ENCODE data around the gene SLC22A16. TPM values are rescaled to one million over a fixed set of nuclear protein-coding genes. Genes with fewer than 3 reads are reported as not detected.
"Not testable (repeated sequence)": the region's sequence is repeated elsewhere in the genome, so short reads cannot be mapped to it uniquely, and the experiment has no call there.

The SLC22A16 gene
- total RNA-seq, 1 donor from 2014 or later: not detected

- H3K4me1 Mint-ChIP-seq: no peaks in the 10 kb centered on the region
- TF ChIP-seq CTCF (IDR thresholded peaks at IDR 0.05; ENCODE audit: unreplicated experiment): no peak
- peaks cover 41% of the 10 kb centered on the region for H3K9me3 Mint-ChIP-seq
- no peaks in the 10 kb centered on the region for H3K27me3 Mint-ChIP-seq (ENCODE audit: low read depth)
- DNase-seq (ENCODE audit: low spot score in 2 of 2, unreplicated experiment in 2 of 2): no peak
- H3K4me3 Mint-ChIP-seq: no peak overlapping the region
- H3K36me3 Mint-ChIP-seq: peaks cover 2% of the 10 kb centered on the region
- no peak overlapping the region for H3K27ac Mint-ChIP-seq
Measured at GRCh38 chr6:110458476-110458875, 17.9 kb downstream of the SLC22A16 start.

DNA sequence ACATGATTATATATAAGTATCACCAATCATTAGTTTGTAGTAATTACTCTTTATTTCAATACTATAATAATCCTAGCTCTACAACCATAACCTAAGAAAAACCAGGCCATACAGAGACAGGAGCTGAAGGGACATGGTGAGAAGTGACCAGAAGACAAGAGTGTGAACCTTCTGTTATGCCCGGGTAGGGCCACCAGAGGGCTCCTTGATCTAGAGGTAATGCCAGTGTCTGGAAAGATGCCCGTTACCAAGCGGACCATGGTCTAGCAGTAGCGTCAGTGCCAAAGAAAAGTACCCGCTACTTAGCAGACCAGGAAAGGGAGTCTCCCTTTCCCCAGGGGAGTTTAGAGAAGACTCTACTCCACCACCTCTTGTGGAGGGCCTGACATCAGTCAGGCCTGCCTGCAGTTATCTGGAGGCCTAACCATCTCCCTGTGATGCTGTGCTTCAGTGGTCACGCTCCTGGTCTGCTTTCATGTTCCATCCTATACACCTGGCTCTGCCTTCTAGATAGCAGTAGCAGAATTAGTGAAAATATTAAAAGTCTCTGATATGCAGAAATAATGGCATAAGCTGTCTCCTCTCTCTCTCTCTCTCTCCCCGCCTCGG is 18.7 kb downstream of the SLC22A16 start:
- not testable (repeated sequence) for H3K27me3 Mint-ChIP-seq (ENCODE audit: low read depth); H3K27ac Mint-ChIP-seq; H3K4me1 Mint-ChIP-seq; H3K36me3 Mint-ChIP-seq; DNase-seq (ENCODE audit: low spot score in 2 of 2, unreplicated experiment in 2 of 2); H3K4me3 Mint-ChIP-seq
- H3K9me3 Mint-ChIP-seq: peaks cover 34% of the 10 kb centered on the region

GRCh38 chr6:110456694-110457093 is 19.7 kb downstream of the SLC22A16 start:
- TF ChIP-seq CTCF (IDR thresholded peaks at IDR 0.05; ENCODE audit: unreplicated experiment): no peak
- H3K4me1 Mint-ChIP-seq: no peaks in the 10 kb centered on the region
- H3K27me3 Mint-ChIP-seq (ENCODE audit: low read depth): no peaks in the 10 kb centered on the region
- H3K36me3 Mint-ChIP-seq: peaks cover under 1% of the 10 kb centered on the region
- no peak overlapping the region for H3K27ac Mint-ChIP-seq
- no peak for DNase-seq (ENCODE audit: low spot score in 2 of 2, unreplicated experiment in 2 of 2)
- no peak overlapping the region for H3K4me3 Mint-ChIP-seq
- peaks cover 27% of the 10 kb centered on the region for H3K9me3 Mint-ChIP-seq

GRCh38 chr6:110449541-110449895 is 26.9 kb downstream of the SLC22A16 start:
- Mint-ChIP-seq H3K27ac (no peak overlapping the region), H3K36me3 (no peaks in the 10 kb centered on the region), H3K4me3 (no peak overlapping the region), H3K27me3 (ENCODE audit: low read depth) (no peaks in the 10 kb centered on the region), H3K4me1 (no peaks in the 10 kb centered on the region), H3K9me3 (peaks cover 4% of the 10 kb centered on the region)
- DNase-seq (ENCODE audit: low spot score in 2 of 2, unreplicated experiment in 2 of 2): no peak
- no peak for TF ChIP-seq CTCF (IDR thresholded peaks at IDR 0.05; ENCODE audit: unreplicated experiment)

DNA sequence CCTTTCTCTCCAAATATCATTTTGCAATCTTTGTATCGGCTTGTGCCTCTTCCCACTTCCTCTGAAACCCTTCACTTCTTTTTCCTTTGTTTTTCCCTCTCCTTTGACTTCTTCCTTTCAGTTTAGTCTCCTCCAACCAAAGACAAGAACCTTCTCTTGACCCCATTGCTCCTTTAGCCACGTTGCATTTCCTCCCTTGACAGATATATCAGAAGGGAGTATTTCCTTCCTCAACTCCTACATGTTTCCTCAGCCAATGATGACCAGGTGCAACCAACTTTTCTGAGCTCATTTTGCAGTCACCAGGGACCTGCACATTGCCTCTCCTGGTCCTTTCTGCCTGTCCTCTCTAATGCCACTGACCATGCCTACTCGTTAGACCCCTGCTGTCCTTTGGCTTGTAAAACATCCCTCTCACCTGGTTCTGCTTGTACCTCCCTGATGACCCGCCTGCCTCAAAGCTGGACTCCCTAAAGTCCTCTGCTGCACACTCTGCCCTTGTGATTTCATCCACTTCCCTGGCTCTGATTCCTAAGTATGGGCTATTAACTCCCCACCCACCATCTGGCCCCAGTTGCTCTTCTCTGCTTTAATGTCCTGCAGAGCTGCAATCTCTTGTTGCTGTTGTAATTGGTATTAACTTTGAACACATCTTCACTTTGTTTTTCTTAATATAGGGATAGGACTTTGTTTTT is 27.4 kb downstream of the SLC22A16 start:
- Mint-ChIP-seq H3K4me1 (no peaks in the 10 kb centered on the region), H3K27me3 (ENCODE audit: low read depth) (no peaks in the 10 kb centered on the region), H3K36me3 (no peaks in the 10 kb centered on the region), H3K4me3 (no peak overlapping the region), H3K9me3 (peaks cover 4% of the 10 kb centered on the region), H3K27ac (no peak overlapping the region)
- TF ChIP-seq CTCF (IDR thresholded peaks at IDR 0.05; ENCODE audit: unreplicated experiment): no peak
- DNase-seq (ENCODE audit: low spot score in 2 of 2, unreplicated experiment in 2 of 2): no peak

DNA sequence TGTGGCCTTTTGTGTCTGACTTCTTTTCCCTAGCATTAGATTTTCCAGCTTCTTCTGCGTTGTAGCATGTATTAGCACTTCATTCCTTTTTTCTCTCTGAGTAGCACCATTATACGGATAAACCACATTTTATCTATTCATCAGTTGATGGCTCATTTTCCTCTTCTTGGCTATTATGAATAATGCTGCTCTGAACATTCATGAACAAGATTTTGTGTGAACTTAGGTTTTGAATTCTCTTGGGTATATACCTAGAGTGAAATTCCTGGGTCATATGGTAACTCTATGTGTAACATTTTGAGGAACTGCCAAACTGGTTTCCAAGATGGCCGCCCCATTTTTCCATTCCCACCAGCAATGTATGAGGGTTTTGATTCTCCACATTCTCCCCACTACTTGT is 28.7 kb downstream of the SLC22A16 start:
- no peak for TF ChIP-seq CTCF (IDR thresholded peaks at IDR 0.05; ENCODE audit: unreplicated experiment)
- Mint-ChIP-seq H3K27me3 (ENCODE audit: low read depth) (no peaks in the 10 kb centered on the region), H3K36me3 (no peaks in the 10 kb centered on the region), H3K9me3 (peaks cover 13% of the 10 kb centered on the region), H3K27ac (no peak overlapping the region), H3K4me1 (no peaks in the 10 kb centered on the region), H3K4me3 (no peak overlapping the region)
- no peak for DNase-seq (ENCODE audit: low spot score in 2 of 2, unreplicated experiment in 2 of 2)
